Measurements from ENCODE around the gene GSTCD.
"Not testable (repeated sequence)": the region's sequence is repeated elsewhere in the genome, so short reads cannot be mapped to it uniquely, and the experiment has no call there.

Gene GSTCD

GRCh38 chr4:105808750-105809041 is 100.1 kb downstream of the GSTCD start:
- peak; percentile 83 for DNase-seq

DNA sequence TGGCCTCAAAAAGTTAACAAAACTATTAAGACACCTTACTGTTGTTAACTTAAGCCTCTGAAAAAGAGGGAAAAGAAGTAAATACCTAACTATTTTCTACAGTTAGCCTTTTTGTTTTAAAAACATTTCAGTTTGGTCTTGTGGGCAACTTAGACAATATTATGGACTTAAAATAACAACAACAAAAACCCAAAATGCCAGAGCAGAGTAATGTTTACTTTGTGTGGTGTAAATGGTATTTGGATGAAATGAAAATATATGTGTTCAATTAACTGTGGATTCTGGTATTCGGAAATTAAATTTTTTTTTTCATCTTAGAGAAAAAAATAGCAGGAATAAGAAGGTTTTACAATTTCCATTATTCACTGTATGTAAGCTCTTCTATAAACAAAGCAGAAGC is 107.1 kb downstream of the GSTCD start:
- DNase-seq, result no peak

- DNase-seq, result no peak
Observed at GRCh38 chr4:105822061-105822460, 113.5 kb downstream of the GSTCD start.

DNA sequence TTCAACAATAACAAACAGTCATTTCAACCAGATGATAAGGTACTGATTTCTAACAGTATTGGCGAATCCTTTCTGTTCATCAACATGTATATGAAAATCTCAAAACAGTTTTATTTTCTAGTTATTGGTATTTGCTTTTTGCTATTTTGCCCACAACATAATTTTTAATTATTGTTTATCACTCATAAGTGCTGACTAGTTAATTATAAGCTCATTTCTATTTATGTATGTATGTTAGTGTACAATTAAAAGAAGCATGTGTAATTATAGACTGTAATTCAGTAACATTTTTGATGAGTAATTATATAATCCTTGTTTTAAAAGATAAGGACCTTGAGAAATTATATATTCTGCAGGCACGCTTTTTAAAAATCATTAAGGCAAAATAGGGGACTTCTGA is 119.5 kb downstream of the GSTCD start:
- no peak for DNase-seq

DNA sequence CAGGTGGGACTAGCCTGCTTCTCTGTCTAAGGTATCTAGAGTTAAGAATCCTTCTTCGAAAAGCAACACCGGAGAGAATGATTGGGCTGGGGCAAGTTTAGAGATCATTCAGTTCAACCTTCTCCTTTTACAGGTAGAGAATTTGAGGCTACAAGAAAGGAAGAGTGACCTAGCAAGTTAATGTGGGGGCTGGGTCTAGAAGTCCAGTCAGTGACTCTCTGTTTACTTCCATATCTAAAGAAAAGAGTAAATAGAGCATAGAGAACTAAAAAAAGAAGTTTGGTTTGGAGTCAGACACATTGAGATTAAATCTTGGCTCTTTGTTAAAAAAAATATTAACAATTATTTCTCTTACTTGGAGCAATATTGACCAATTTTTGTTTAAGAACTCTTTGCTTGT is 122.6 kb downstream of the GSTCD start:
- no peak for DNase-seq

- DNase-seq, result no peak
Observed at GRCh38 chr4:105835177-105835576, 126.6 kb downstream of the GSTCD start.

DNA sequence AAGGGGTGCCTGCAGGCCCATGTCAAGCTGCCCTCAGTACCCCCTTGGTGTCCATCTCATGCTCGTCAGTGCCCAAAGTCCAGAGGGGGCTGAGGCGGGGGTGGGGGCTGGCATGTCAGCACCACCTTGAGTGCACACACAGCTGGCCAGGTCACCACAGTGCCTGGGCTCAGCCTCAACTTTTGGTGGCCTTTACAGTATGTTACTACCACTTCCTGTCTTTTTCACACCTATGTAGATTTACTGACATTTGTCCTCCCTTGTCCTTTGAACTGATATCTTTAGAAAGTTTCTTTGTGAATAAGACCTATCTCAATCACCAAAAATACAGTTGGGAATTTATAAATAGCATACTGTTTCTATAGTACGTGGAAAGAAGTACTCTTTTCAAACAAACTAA is 128.0 kb downstream of the GSTCD start:
- DNase-seq, result no peak

GRCh38 chr4:105837037-105837436 is 128.5 kb downstream of the GSTCD start:
- no peak for DNase-seq

GRCh38 chr4:105838082-105838481 is 129.5 kb downstream of the GSTCD start:
- no peak for DNase-seq

GRCh38 chr4:105840426-105841174 is 132.0 kb downstream of the GSTCD start:
- DNase-seq, result no peak

DNA sequence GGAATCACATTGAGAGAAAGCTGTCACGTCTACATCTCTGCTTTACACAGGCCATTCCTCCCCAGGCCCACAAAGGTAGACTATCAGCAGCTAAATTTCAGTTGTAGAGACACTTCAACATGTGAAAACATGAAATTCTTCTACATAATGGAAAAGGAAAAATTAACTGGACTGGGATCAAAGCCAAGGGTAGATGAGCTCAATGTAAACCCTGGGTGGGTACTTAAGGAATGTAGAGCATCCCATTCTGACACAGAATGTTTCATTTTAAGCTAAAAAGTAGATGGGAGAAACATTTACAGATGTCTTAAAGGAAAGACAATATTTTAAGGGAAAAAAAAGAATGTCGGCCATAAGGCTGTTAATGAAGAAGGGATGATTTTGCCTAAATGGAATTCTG is 135.4 kb downstream of the GSTCD start:
- peak; percentile 25 for DNase-seq

DNA sequence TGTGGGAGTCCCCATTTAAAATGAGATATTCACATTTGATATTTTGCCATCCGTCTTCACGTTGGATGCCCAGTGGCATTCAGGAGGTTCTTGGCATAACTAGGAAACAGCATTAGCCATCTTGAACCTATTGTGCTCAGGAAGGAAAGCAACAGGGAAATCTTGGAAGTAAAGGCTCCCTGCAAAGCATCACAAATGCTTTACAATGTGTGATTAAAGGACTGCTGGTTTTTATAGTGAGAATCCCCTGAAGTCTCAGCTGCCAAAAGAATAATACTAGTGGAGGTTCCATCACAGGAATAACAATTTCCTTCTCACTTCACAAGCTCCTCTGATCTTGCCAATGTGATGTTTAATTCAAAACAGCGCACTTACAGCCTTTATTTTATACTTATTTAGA is 137.0 kb downstream of the GSTCD start:
- DNase-seq, result no peak

DNA sequence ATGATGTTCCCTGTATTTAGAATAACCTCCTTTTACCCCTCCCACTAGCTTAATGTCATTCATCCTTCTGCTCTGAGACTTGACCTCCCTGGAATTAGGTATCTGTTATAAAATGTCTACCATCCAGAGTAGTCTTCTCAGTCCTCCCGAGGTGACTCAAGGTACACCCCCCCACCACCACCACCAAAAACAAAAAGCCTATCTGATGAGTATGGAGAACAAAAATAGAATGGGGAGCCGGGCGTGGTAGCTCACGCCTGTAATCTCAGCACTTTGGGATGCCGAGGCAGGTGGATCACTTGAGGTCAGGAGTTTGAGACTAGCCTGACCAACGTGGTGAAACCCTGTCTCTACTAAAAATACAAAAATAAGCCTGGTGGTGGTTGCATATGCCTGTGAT is 139.8 kb downstream of the GSTCD start:
- DNase-seq, result not testable (repeated sequence)

DNA sequence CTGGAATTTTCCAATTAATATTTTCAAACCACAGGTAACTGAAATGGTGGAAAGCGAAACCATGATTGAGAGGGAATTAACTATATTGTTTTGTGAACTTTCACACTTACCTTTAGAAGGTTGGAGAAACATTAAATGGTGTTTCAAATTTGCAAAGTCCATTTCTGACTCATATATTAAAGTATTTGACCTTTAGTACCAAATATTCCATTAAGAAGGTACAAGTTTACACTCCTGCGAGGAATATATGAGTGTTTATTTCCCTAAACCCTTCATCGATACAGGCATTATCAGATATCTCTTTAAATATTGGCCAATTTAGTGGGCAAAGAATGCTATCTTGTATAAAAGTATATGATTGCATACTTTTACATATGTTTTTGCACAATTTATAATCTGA is 142.6 kb downstream of the GSTCD start:
- no peak for DNase-seq

- DNase-seq, result not testable (repeated sequence)
Observed at GRCh38 chr4:105852230-105852629, 143.6 kb downstream of the GSTCD start.

DNA sequence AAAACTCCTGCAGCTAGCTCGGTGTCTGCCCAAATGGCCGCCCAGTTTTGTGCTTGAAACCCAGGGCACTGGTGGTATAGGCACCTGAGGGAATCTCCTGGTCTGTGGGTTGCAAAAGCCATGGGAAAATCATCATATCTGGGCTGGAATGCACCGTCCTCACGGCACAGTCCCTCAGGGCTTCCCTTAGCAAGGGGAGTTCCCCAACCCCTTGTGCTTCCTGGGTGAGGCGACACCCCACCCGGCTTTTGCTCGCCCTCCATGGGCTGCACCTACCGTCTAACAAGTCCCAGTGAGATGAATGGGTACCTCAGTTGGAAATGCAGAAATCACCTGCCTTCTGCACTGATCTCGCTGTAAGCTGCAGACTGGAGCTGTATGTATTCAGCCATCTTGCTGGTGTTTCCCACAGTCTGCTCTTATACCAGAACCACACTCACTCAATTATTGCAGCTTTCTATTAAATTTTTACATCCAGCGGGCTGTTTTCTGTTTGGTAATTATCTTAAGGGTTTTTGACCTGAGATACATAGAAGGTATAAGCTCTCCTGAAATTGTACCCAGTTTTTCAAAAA is 150.0 kb downstream of the GSTCD start:
- DNase-seq, result no peak

GRCh38 chr4:105859233-105859632 is 150.6 kb downstream of the GSTCD start:
- DNase-seq, result peak; percentile 45

DNA sequence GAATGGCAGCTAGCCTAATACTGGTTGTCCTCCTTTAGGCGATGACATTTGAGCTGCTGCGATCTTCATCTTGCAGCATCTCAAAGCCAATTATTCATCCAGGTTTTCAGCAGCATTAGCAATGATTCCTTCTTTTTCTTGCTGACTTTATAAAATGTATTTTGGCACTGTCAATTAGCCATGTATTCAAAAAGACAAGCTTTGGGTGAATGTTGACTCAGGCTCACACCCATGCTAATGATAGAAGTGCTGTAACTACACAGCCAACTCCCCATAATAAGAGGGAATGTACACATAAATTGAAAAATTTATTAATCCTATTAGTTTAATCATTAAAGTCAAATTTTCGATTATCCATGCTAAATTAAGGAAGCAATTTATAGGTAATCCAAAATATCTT is 162.4 kb downstream of the GSTCD start:
- no peak for DNase-seq

DNA sequence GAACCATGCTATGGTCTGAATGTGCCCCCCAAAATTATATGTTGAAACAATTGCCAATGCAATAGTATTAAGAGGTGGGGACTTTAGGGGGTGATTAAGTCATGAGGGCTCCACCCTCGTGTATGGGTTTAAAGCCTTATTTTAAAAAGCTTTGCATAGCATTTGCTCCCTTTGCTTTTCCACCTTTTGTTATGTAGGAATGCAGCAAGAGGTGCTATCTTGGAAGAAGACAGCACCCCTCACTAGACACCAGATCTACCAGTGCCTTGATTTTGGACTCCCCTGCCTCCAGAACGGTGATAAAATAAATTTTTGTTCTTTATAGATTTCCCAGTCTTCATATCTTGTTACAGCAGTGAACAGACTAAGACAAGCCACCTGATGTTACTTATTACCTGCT is 163.4 kb downstream of the GSTCD start:
- no peak for DNase-seq

DNA sequence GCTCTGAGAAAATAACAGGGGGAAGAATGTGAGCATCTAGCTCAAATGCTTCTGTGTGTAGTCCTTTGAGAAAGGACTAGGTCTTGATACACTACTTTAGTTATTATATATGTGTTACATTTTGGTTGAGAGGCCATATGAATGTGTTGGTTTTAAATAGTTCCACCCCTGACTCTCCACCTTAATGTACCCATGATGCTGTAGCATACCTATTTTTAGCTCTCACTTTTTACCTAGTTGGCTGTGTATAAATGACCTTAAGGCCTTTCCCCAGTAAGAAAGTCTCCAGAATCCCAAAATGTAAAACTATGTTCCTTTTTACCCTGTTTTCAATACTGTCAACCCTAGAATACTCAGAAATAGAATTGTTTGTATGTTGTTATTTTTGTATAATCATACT is 166.6 kb downstream of the GSTCD start:
- DNase-seq, result no peak

GRCh38 chr4:105878668-105879067 is 170.1 kb downstream of the GSTCD start:
- DNase-seq, result no peak

GRCh38 chr4:105887508-105887907 is 178.9 kb downstream of the GSTCD start:
- DNase-seq, result no peak

GRCh38 chr4:105894660-105895582 is 186.3 kb downstream of the GSTCD start, which contains the start of gene NPNT:
Gene NPNT (plus strand): TSS chr4:105895471. CDS start chr4:105895653, 182 bp downstream.
- peak; percentile 16 for DNase-seq
